Retinal pigment epithelial cell (primary cell): ENCODE measurements around the gene KDM8.

Source experiments
- DNase-seq: peaks from one replicate; pipeline ENCODE4 v3.0.0-alpha.2; 2010; ENCODE audit warnings: low read depth
- H3K4me3 ChIP-seq: 2 replicates; pipeline ENCODE4 v1.5.1; 2011; ENCODE audit warnings: mild to moderate bottlenecking, low read length, control low read depth, moderate library complexity
- CTCF ChIP-seq: conservative IDR thresholded peaks from 2 replicates; pipeline ENCODE4 v1.5.1; 2011; ENCODE audit warnings: low read depth, low read length, control low read depth, inconsistent platforms

KDM8 gene

GRCh38 chr16:27231692-27232060 is 28.4 kb downstream of the KDM8 start:
- TF ChIP-seq CTCF: no peak
- H3K4me3 ChIP-seq: no peak overlapping the region
- DNase-seq: no peak

- H3K4me3 ChIP-seq: no peak overlapping the region
- DNase-seq: no peak
- no peak for TF ChIP-seq CTCF
These were observed 29.0 kb downstream of the KDM8 start for GRCh38 chr16:27232061-27232900.

- TF ChIP-seq CTCF: no peak
- no peak for DNase-seq
- H3K4me3 ChIP-seq: no peak overlapping the region
These were observed 29.7 kb downstream of the KDM8 start for GRCh38 chr16:27232901-27233625.

GRCh38 chr16:27233731-27234130 is 30.4 kb downstream of the KDM8 start:
- no peak overlapping the region for H3K4me3 ChIP-seq
- DNase-seq: no peak
- TF ChIP-seq CTCF: no peak

GRCh38 chr16:27234171-27234570 is 30.8 kb downstream of the KDM8 start:
- DNase-seq: no peak
- TF ChIP-seq CTCF: no peak
- H3K4me3 ChIP-seq: no peak overlapping the region

GRCh38 chr16:27234603-27235002 is 31.3 kb downstream of the KDM8 start:
- no peak for DNase-seq
- TF ChIP-seq CTCF: no peak
- H3K4me3 ChIP-seq: no peak overlapping the region
